HFF-Myc (cell line): ENCODE results near the gene DUSP21.
"Not testable (repeated sequence)": the region's sequence is repeated elsewhere in the genome, so short reads cannot be mapped to it uniquely, and the experiment has no call there.

Experiments used
- DNase-seq: peaks from one replicate; pipeline ENCODE4 v3.0.0-alpha.2; 2011; ENCODE audit warnings: low read depth; ENCODE audit errors: extremely low read depth
- H3K4me3 ChIP-seq: replicated peaks from 2 replicates; pipeline ENCODE4 v1.5.1; 2011; ENCODE audit warnings: low read depth, mild to moderate bottlenecking, control low read depth, low read length
- TF ChIP-seq, protein P1 (sequence below): IDR thresholded peaks from 2 replicates; pipeline ENCODE4 v1.5.1; 2012; ENCODE audit warnings: mild to moderate bottlenecking, low read depth, low read length, control low read depth; ENCODE audit errors: missing control alignments

The DUSP21 gene

GRCh38 chrX:44828008-44828605 lies 15.7 kb upstream of the DUSP21 start:
- TF ChIP-seq, protein P1, sequence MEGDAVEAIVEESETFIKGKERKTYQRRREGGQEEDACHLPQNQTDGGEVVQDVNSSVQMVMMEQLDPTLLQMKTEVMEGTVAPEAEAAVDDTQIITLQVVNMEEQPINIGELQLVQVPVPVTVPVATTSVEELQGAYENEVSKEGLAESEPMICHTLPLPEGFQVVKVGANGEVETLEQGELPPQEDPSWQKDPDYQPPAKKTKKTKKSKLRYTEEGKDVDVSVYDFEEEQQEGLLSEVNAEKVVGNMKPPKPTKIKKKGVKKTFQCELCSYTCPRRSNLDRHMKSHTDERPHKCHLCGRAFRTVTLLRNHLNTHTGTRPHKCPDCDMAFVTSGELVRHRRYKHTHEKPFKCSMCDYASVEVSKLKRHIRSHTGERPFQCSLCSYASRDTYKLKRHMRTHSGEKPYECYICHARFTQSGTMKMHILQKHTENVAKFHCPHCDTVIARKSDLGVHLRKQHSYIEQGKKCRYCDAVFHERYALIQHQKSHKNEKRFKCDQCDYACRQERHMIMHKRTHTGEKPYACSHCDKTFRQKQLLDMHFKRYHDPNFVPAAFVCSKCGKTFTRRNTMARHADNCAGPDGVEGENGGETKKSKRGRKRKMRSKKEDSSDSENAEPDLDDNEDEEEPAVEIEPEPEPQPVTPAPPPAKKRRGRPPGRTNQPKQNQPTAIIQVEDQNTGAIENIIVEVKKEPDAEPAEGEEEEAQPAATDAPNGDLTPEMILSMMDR: no peak
- no peak overlapping the region for H3K4me3 ChIP-seq
- peak; percentile 36 for DNase-seq

DNA sequence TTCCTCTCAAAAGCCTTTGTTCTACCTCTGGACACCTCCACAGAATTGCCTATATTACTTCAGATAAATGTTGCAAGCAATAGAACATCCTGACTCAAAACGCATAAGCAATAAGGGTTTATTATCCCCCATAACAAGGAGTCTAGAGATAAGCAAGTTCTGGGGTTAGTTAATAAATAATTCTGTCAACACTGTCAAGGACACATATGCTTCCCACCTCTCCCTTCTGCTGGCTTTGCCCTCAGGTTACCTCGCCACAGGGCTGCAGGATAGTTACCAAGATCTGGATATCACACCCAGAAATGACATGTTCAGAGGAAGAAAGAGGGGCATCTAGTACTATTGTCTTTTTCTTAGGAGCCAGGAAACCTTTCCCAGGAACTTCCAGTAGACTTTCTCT lies 14.0 kb upstream of the DUSP21 start:
- TF ChIP-seq, protein P1: no peak
- DNase-seq: no peak
- H3K4me3 ChIP-seq: no peak overlapping the region

DNA sequence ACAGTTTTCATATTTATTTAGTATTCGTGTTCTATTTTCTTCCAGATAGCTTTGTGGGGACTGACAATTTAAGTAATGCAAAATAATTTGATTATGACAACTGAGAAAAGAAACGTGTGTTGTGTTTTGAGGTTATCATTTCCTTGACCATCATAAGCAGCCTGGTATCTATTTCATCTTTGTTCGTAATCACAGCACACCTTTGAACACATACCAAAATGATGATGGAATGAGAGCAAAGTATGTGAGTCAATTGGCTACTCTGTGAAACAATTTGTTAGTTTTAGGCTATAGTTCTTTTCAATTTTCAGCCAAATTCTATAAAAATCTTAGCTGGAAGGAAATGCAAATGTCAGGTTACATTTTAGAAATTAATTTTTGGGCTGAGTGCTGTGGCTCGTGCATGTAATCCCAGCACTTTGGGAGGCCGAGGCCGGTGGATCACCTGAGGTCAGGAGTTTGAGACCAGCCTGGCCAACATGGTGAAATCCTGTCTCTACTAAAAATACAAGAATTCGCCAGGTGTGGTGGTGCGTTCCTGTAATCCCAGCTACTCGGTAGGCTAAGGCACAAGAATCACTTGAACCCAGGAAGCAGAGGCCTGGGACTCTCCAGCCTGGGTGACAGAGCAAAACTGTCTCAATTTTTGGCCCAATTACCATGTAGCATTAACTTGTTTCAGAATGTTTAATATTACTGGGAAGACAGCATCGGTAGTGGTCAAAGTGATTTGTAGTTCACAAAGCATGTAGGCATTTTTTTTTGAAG lies 1.1 kb upstream of the DUSP21 start:
- TF ChIP-seq, protein P1: no peak
- H3K4me3 ChIP-seq: no peak overlapping the region

GRCh38 chrX:44843318-44843702 lies 511 bp upstream of the DUSP21 start:
- H3K4me3 ChIP-seq: no peak overlapping the region
- no peak for DNase-seq
- TF ChIP-seq, protein P1: no peak

More for the DNA sequence above, 1.1 kb upstream of the DUSP21 start:
- no peak for DNase-seq

DNA sequence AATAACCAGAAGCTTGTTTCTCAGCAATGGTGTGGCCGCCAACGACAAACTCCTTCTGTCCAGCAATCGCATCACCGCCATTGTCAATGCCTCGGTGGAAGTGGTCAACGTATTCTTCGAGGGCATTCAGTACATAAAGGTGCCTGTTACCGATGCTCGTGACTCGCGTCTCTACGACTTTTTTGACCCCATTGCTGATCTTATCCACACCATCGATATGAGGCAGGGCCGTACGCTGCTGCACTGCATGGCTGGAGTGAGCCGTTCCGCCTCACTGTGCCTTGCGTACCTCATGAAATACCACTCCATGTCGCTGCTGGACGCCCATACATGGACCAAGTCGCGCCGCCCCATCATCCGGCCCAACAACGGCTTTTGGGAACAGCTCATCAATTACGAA lies 383 bp downstream of the DUSP21 start:
- no peak overlapping the region for H3K4me3 ChIP-seq
- DNase-seq: no peak
- TF ChIP-seq, protein P1: no peak

DNA sequence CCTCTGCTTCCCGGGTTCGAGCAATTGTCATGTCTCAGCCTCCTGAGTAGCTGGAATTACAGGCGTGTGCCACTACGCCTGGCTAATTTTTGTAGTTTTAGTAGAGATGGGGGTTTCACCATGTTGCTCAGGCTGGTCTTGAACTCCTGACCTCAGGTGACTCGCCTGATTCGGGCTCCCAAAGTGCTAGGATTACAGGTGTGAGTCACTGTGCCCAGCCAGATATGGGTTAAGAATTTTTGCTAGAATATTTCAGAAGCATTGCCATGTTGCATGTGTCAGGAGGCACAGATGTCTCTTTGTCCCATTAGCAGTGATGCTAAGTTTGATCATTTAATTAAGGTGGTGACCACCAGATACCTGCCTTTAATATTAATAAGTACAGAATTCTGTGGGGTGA lies 7.1 kb downstream of the DUSP21 start:
- H3K4me3 ChIP-seq, DNase-seq: not testable (repeated sequence)

GRCh38 chrX:44871114-44871645 lies 27.4 kb downstream of the DUSP21 start:
- TF ChIP-seq, protein P1: no peak
- H3K4me3 ChIP-seq: peak overlapping the region; percentile 66

More at GRCh38 chrX:44871114-44871645, 27.4 kb downstream of the DUSP21 start:
- DNase-seq: no peak
